GM23248 (cell line): ENCODE data around the gene MALL.
"Not testable (repeated sequence)": the region's sequence is repeated elsewhere in the genome, so short reads cannot be mapped to it uniquely, and the experiment has no call there.

Experiments used
- EZH2 ChIP-seq: fragments of 200-600 bp; sonication (generic); IDR thresholded peaks from 2 replicates; pipeline ENCODE4 v1.6.1; 2018; ENCODE audit warnings: antibody characterized with exemption, mild to moderate bottlenecking; ENCODE audit not compliant: insufficient read depth, poor library complexity, severe bottlenecking
- EZH2phosphoT487 ChIP-seq: fragments of 200-600 bp; sonication (generic); IDR thresholded peaks from 2 replicates; pipeline ENCODE4 v1.6.1; 2018; ENCODE audit warnings: antibody characterized with exemption, moderate library complexity, mild to moderate bottlenecking, low read depth; ENCODE audit not compliant: insufficient read depth

GRCh38 chr2:110059009-110059693, 56.5 kb downstream of the MALL start:
- not testable (repeated sequence) for TF ChIP-seq EZH2phosphoT487, EZH2
